WERI-Rb-1 (cell line): ENCODE data around the gene EMC10.
A peak's percentile ranks its signal among the peaks of the same experiment; 100 is the strongest.

Source experiments
- DNase-seq: peaks from one replicate; pipeline ENCODE4 v3.0.0-alpha.2; 2020
- H3K27ac ChIP-seq: fragments of 250-450 bp; sonication (Bioruptor Pico); 2 replicates; pipeline ENCODE4 v1.5.1; 2020; ENCODE audit warnings: mild to moderate bottlenecking, moderate library complexity
- H3K27me3 ChIP-seq: fragments of 250-450 bp; sonication (Bioruptor Pico); 2 replicates; pipeline ENCODE4 v1.5.1; 2021; ENCODE audit warnings: mild to moderate bottlenecking, low read depth, moderate library complexity; ENCODE audit not compliant: insufficient read depth, severe bottlenecking
- H3K36me3 ChIP-seq: fragments of 250-450 bp; sonication (Bioruptor Pico); 2 replicates; pipeline ENCODE4 v1.5.1; 2020; ENCODE audit warnings: mild to moderate bottlenecking, moderate library complexity
- H3K4me3 ChIP-seq: 2 replicates; pipeline ENCODE4 v1.5.1; 2011; ENCODE audit warnings: low read depth, mild to moderate bottlenecking, control low read depth, low read length
- H3K9me3 ChIP-seq: fragments of 250-450 bp; sonication (Bioruptor Pico); 2 replicates; pipeline ENCODE4 v1.5.1; 2021; ENCODE audit warnings: mild to moderate bottlenecking, moderate library complexity; ENCODE audit not compliant: severe bottlenecking
- CTCF ChIP-seq: IDR thresholded peaks from 2 replicates; pipeline ENCODE4 v1.5.1; 2011; ENCODE audit warnings: low read depth, mild to moderate bottlenecking, control low read depth, inconsistent platforms, low read length

Gene EMC10

GRCh38 chr19:50458396-50459066 lies 17.8 kb upstream of the EMC10 start:
- no peak for DNase-seq
- H3K27ac ChIP-seq = no peak overlapping the region
- no peak for TF ChIP-seq CTCF
- no peaks in the 10 kb centered on the region for H3K36me3 ChIP-seq
- H3K27me3 ChIP-seq = no peaks in the 10 kb centered on the region
- no peak overlapping the region for H3K4me3 ChIP-seq
- H3K9me3 ChIP-seq = no peaks in the 10 kb centered on the region

GRCh38 chr19:50459067-50459456 lies 17.2 kb upstream of the EMC10 start:
- H3K27me3 ChIP-seq = no peaks in the 10 kb centered on the region
- no peak overlapping the region for H3K27ac ChIP-seq
- no peak for TF ChIP-seq CTCF
- H3K4me3 ChIP-seq = no peak overlapping the region
- no peaks in the 10 kb centered on the region for H3K9me3 ChIP-seq
- no peaks in the 10 kb centered on the region for H3K36me3 ChIP-seq
- DNase-seq = no peak

GRCh38 chr19:50459638-50460037 lies 16.7 kb upstream of the EMC10 start:
- TF ChIP-seq CTCF = no peak
- Histone ChIP-seq H3K27me3 (no peaks in the 10 kb centered on the region), H3K9me3 (no peaks in the 10 kb centered on the region), H3K36me3 (no peaks in the 10 kb centered on the region), H3K27ac (no peak overlapping the region), H3K4me3 (no peak overlapping the region)
- no peak for DNase-seq

GRCh38 chr19:50460161-50460765 lies 16.0 kb upstream of the EMC10 start:
- Histone ChIP-seq H3K36me3 (no peaks in the 10 kb centered on the region), H3K4me3 (no peak overlapping the region), H3K27me3 (no peaks in the 10 kb centered on the region), H3K27ac (no peak overlapping the region), H3K9me3 (no peaks in the 10 kb centered on the region)
- DNase-seq = no peak
- TF ChIP-seq CTCF = no peak

- peak; percentile 82 for TF ChIP-seq CTCF
- Histone ChIP-seq H3K27ac (no peak overlapping the region), H3K36me3 (no peaks in the 10 kb centered on the region), H3K4me3 (no peak overlapping the region), H3K27me3 (no peaks in the 10 kb centered on the region), H3K9me3 (no peaks in the 10 kb centered on the region)
- peak; percentile 73 for DNase-seq
Measured at GRCh38 chr19:50461066-50461875, 15.0 kb upstream of the EMC10 start.
